ENCODE measurements around the gene AHNAK. TPM values are rescaled to one million over a fixed set of nuclear protein-coding genes. Genes with fewer than 3 reads are reported as not detected.
"Not testable (repeated sequence)": the region's sequence is repeated elsewhere in the genome, so short reads cannot be mapped to it uniquely, and the experiment has no call there.

Gene AHNAK
- total RNA-seq, 1 experiment from 2014 or later = 188 TPM

DNA sequence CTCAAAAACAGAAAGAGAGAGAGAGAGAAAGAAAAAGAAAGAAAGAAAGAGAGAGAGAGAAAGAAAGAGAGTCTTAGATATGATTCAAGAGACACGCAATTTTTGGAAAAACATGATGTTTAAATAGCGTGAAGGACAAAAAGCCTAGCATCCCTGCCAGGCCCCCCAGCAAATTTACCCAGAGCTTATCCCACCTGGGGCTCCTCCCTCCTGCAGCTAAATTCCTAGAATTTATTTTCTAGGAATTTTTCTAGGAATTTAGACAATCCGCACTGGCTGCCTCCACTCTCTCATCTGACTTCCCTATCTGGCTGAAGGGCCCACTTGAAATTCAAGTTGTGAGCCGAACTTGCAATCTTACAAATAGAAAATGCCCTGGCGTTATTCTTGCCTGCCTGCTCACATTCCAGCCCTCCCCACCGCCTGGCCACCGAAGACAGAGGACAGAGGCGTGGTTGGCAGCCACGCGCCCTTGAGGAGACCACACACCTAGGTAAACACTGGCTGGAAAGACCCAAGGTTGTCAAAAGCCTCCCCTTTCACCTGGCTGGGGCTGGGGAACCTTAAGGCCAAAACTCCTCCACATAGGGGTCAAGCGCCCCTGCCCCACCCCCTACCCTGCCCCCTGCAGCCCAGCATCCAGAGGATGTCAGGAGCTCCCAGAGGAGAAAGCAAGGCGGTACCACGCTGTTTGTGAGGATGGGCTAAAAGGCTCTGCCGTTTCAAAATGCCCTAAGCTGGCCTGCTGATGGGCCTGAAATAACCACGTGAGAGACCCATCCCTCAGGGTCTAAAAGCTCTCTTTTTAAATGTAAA, 42.2 kb downstream of the AHNAK start:
- no peak for DNase-seq (ENCODE audit: low read depth)
- in situ Hi-C loops (cut with HindIII; ENCODE audit: low pct_unique_long_range_greater_than_20kb, low sequenced_read_pairs) = no loop called here

DNA sequence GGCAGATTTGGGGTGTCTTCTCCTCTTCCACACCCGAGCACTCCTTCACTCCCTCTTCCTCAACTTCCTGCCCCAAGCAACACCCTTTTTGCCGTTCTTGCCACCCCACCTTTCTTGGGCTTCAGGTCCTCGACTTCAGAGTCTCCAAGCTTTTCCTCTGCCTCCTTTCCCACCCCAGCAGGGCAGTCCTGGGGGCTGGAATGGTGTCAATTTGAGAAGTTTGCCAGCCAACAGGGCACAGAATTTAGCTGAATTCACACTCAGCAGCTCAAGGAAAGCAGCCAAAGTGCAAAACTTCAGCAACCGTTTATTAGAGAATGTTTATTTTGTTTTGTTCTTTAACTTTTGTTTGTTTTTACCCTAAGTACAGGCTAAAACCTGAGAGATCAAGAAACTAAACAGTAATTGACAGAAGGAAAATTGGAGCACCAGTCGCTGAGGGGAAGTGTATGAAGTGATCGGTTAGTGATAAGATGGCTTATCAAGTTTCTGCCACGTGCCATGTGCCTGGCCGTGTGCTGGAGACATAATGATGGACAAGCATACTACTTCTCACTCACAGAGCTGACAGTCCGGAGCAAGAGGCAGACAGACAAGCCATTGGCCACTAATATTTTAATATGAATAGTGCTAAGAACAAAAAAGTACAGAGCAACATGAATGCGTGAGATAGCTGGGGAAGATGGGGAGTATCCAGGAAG, 44.4 kb downstream of the AHNAK start:
- in situ Hi-C loops (cut with HindIII; ENCODE audit: low pct_unique_long_range_greater_than_20kb, low sequenced_read_pairs) = no loop called here
- DNase-seq (ENCODE audit: low read depth) = no peak

DNA sequence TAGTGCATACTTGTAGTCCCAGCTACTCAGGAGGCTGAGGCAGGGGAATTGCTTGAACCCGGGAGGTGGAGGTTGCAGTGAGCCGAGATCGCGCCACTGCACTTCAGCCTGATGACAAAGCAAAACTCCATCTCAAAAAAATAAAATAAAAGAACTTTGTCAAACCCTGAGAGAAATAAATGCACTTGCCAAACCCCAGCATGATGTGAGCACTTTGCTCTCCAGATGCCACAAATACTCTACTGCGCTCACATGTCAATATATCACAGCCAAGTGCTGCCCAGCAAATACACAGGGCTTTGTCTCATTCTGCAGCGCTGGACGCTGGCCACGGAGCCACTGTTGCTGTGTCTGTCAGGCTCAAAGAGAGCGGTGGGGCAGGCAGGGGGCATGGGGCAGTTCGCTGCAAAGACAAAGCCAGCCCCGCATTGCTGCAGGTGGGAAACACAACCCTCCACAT, 45.1 kb downstream of the AHNAK start:
- DNase-seq (ENCODE audit: low read depth) = no peak
- in situ Hi-C loops (cut with HindIII; ENCODE audit: low pct_unique_long_range_greater_than_20kb, low sequenced_read_pairs) = no loop called here

DNA sequence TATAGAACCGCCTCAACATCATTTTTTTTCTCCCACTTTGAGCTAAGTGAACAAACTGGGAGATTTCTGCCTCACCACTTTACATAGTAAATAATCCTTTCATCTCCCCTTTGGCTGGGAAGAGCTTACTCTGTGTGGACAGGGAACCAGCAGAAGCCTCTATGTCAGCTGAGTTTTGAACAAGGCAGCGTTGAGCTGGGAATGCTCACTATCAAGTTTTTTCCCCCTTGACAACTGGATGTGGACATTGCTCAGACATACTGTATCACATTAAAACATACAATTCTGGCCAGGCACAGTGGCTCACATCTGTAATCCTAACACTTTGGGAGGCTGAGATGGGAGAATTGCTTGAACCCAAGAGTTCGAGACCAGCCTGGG, 46.0 kb downstream of the AHNAK start:
- in situ Hi-C loops (cut with HindIII; ENCODE audit: low pct_unique_long_range_greater_than_20kb, low sequenced_read_pairs) = no loop called here
- no peak for DNase-seq (ENCODE audit: low read depth)

DNA sequence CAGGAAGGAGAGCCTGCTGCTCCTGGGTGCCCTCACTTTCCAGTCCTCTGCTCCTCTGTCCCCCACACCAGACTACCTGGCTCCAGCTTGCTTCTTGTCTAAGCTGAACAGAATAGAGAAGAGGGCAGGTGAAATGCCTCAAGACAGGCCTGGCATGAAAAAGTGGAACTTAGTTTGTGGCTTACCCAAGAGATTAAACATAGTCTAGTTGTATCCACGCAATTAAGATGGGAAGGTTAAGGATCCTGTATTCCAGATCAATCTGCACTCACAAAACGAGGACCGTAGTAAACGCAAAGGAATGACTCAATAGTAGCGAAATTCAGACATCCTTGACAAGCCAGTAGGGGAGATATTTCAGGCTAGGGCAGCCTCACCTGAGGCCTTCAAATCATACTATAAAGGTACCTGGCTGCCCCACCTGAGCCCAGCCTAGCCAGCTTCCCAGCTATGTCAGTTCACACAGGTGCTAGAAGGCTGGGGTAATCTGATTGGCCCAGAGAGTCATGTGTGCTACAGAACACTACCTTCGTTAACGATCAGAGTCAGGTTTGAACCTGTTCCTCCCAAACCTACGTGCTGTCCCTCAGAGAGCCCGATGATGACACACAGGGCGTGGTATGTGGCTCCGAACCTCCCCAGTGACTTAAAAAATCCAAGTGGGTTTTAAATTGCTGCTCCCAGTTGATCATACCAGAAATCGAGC, 46.5 kb downstream of the AHNAK start:
- DNase-seq (ENCODE audit: low read depth) = no peak
- in situ Hi-C loops (cut with HindIII; ENCODE audit: low pct_unique_long_range_greater_than_20kb, low sequenced_read_pairs) = no loop called here

DNA sequence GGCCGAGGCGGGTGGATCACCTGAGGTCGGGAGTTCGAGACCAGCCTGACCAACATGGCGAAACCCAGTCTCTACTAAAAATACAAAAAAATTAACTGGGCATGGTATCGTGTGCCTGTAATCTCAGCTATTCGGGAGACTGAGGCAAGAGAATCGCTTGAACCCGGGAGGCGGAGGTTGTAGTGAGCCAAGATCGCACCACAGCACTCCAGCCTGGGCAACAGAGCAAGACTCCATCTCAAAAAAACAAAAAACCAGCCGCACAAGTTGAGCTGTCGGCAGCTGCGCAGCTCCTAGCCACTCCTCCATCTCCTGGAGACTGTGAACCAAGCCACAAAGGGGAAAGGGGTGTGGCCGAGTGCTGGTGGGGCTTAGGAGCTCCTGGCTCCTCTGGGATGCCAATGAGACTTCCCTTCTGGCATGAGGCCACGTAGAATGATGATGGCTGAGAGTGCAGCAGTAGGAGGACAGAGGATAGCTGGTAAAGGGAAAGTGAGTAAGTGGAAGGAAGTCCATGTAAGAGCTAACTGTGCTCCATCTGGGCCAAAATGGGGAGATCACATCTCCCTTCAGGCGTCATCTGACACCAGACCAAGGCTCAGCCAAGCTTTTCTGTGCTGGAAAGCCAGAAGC, 47.2 kb downstream of the AHNAK start:
- in situ Hi-C loops (cut with HindIII; ENCODE audit: low pct_unique_long_range_greater_than_20kb, low sequenced_read_pairs) = not testable (repeated sequence)
- DNase-seq (ENCODE audit: low read depth) = peak; percentile 77

DNA sequence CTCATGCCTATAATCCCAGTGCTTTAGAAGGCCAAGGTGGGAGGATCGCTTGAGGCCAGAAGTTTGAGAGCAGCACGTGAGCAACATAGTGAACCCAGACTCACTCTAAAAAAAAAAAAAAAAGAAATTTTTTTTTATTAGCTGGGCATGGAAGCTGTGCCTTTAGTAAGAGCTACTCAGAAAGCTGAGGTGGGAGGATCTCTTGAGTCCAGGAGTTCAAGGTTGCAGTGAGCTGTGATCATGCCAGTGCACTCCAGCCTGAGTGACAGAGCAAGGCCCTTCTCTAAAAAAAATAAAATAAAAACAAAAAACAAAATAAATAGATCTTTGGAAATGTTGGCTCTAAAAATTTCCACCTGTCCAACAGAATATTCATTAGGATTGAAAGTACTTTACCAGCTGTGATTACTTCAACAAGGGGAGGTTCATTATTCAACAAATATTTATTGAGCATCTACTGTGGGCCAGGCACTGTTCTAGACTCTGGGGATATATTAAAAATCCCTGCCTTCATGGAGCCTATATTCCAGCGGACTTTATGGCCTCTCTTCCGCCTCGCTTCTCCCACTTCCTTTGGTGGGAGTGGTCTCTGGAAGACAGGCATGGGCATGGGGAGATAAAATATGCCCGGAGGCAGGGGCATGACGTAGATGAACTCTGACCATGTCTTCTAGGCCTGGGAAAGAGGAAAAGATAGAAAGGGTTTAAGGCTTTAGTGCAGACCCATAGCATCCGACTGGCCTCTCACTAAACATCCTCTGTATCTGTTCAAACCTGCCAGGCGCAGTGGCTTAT, 47.9 kb downstream of the AHNAK start:
- in situ Hi-C loops (cut with HindIII; ENCODE audit: low pct_unique_long_range_greater_than_20kb, low sequenced_read_pairs) = no loop called here
- DNase-seq (ENCODE audit: low read depth) = no peak

DNA sequence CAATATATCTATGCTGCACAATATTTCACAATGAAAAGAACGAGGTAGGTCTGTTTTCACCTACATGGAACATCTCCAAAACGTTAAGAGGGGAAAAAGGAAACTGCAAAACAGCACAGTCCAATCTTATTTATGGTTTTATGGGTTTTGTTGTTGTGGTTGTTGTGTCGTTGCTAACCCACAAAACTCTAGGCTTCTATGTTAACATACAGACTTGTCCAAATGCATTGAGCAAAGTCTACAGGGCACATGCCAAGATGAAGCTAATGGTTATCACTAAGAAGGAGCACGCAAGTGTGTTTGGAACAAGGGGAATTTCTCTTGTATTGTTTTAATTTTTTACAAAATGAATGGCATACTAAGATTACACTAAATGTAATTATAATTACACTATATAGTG, 48.6 kb downstream of the AHNAK start:
- in situ Hi-C loops (cut with HindIII; ENCODE audit: low pct_unique_long_range_greater_than_20kb, low sequenced_read_pairs) = no loop called here
- no peak for DNase-seq (ENCODE audit: low read depth)

DNA sequence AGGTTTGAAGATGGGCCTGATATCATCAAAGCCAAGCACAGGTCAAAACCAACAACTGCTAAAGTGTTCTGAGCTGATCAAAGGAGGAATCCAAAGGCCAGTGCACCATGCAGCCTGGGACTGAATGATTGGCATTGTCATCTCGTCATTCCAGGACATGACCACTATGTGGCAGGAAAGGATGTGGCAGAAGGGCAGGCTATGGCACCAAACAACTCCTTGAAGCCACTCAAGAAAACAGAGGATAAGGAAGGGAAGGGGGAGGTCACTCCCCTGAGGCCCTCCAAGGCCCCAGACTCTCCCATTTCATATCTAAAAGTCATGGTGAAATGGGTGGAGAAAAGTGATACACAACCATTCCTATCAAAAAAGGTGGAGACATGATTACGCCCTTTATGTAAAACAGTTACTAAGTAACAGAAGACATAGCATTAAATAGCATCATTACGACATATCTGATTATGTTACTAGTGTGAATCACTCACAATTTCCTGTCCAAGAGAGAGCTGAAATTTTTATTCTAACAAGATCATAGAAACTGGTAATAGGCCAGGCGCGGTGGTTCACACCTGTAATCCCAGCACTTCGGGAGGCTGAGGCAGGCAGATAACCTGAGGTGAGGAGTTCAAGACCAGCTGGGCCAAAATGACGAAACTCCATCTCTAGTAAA, 49.3 kb downstream of the AHNAK start:
- in situ Hi-C loops (cut with HindIII; ENCODE audit: low pct_unique_long_range_greater_than_20kb, low sequenced_read_pairs) = no loop called here

DNA sequence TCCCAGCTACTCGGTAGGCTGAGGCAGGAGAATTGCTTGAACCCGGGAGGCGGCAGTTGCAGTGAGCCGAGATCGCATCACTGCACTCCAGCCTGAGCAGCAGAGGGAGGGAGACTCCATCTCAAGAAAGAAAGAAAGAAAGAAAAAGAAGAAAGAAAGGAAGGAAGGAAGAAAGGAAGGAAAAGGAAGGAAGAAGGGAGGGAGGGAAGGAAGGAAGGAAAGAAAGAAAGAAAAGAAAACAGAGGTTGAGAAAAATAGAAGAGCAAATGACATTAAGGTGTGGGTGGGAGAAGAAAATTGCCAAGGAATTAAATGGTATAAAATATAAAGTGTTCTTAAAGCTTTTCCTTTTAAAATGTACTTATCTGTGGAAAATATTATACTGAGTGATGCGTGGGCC, 49.9 kb downstream of the AHNAK start:
- no peak for DNase-seq (ENCODE audit: low read depth)
- in situ Hi-C loops (cut with HindIII; ENCODE audit: low pct_unique_long_range_greater_than_20kb, low sequenced_read_pairs) = no loop called here

More for the DNA sequence above, 49.3 kb downstream of the AHNAK start:
- DNase-seq (ENCODE audit: low read depth) = peak; percentile 89

DNA sequence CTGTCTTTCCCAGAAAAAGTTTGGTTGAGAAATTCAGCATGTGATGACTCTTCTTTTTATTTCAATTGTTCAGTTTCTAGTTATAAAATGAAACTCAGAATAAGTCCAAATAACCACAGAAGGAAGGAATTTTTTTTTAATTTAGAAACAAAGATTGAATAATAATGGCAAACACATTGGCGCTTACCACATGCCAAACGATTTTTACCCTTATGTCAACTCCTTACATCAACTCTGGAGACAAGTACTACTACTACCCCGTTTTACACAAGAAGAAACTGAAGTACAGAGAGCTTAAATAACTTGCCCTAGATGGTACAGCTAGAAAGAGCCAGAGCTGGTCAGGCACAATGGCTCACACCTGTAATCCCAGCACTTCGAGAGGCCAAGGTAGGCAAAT, 52.4 kb downstream of the AHNAK start:
- in situ Hi-C loops (cut with HindIII; ENCODE audit: low pct_unique_long_range_greater_than_20kb, low sequenced_read_pairs) = no loop called here
- DNase-seq (ENCODE audit: low read depth) = no peak

DNA sequence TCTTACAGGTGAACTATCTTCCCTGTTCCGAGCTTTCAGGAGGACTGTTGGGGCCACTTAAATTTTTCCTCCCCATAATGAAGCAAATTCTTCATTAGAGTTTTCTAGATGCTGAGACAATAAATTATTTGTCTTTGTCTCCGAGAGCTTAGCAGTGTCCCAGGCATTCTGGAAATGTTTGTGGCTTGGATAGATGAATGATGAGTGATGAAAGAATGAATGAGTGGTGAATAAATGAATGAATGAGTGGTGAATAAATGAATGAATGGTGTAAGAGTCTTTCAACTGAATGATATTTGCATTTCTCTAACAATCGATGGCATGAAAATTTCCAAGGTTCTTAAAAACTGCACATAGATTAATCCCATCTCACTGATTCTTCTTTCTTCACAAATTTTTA, 52.8 kb downstream of the AHNAK start:
- DNase-seq (ENCODE audit: low read depth) = no peak
- in situ Hi-C loops (cut with HindIII; ENCODE audit: low pct_unique_long_range_greater_than_20kb, low sequenced_read_pairs) = no loop called here

DNA sequence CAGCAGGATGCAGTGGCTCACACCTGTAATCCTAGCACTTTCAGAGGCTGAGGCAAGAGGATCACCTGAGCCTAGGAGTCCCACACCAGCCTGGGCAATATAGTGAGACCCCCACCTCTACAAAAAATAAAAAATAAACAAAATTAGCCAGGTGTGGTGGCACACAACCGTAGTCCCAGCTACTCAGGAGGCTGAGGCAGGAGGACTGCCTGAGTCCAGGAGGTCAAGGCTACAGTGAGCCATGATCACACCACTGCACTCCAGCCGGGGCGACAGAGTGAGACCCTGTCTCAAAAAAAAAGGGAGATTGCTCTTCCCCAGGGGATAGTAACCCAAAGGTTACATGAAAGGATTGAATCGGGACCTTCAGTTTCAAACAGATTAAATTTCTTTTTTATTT, 54.0 kb downstream of the AHNAK start:
- in situ Hi-C loops (cut with HindIII; ENCODE audit: low pct_unique_long_range_greater_than_20kb, low sequenced_read_pairs) = no loop called here

DNA sequence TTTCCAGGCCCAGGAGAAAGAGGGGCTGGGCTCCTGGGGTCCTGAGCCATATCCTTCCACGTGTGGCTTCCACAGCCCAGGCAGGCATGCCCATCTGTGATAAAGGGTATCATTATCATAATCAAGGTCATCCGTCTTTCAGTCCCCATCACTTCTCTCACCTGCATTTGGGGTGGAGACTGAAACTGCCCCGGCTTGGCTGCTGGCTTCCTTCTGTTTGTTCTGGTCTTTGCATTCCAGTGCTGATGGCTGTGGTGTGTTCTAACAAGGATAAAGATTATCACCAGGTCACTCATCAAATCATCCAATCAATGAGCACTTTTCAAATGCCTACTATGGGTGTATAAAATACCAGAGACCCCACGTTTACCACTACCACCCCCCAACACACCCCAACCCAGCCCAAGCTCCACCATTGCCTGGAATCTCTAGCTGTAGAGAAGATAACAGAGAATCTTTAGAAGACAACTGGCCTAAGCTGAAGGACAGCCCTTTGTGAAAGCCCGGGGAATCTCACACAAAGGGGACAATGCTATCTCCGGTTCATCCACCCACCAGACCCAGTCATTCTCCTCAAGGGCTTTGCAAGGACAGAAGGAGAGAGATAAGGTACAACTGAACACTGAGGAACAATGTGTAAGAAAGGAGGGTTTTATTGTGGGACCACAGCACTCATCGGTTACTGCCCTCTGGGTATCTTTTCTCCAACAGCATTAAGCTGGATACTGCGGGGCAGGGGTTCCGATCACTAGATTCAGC, 54.9 kb downstream of the AHNAK start:
- no peak for DNase-seq (ENCODE audit: low read depth)
- in situ Hi-C loops (cut with HindIII; ENCODE audit: low pct_unique_long_range_greater_than_20kb, low sequenced_read_pairs) = no loop called here

More for the DNA sequence above, 54.0 kb downstream of the AHNAK start:
- no peak for DNase-seq (ENCODE audit: low read depth)

DNA sequence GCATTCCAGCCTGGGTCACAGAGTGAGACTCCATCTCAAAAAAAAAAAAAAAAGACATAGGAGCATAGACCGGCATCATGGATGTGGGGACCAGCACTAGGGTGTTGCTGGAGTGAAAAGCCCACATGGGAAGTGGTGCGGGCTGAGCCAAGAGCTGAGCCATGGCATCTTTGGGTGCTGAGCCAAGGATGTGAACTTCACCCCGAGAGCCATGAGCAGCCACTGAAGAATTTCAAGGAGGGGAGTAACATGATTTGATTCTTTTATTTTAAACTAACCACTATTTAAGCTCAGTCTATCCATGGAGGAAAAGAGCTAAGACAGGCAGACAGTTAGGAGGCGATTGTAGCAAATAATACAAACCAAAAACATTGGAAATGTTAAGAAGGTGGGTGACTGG, 57.4 kb downstream of the AHNAK start:
- in situ Hi-C loops (cut with HindIII; ENCODE audit: low pct_unique_long_range_greater_than_20kb, low sequenced_read_pairs) = no loop called here

DNA sequence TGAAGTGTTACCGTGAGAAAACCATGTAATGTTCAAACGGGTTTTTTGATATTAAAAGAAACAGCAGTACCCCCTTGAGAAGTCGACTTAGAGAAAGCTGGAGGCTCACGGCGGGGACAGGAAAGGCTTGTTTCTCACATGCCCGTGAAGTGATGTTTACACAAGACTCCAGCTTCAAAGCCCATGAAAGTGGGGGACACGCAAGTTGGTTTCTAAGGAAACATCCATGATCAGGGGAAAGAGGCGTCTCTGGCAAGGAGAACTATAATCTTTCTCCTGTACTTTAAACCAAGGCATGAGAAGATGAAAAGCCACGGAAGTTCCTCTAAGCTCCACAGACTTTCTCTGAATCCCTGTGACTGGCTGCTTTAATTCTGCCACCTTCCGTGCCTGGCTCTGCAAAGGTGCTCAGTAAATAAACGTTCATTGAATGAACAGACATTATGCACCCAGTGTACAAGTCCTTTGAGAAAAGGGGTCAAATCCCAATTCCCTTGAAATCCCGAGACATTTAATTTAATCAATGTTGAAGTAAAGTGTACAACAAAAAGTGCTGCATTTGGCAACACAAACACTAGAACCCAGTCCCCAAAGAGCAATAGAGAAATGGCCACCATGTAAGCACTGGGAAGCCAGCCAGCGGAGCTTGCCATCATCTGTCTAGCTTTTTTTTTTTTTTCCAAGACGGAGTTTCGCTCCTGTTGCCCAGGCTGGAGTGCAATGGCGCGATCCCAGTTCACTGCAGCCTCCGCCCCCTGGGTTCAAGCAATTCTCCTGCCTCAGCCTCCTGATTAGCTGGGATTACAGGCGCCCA, 58.7 kb downstream of the AHNAK start:
- in situ Hi-C loops (cut with HindIII; ENCODE audit: low pct_unique_long_range_greater_than_20kb, low sequenced_read_pairs) = no loop called here
- no peak for DNase-seq (ENCODE audit: low read depth)

More for the DNA sequence above, 57.4 kb downstream of the AHNAK start:
- DNase-seq (ENCODE audit: low read depth) = no peak

Measured in Caki2 (cell line).